Activated gamma-delta T cell treated with anti-CD3 and anti-CD28 coated beads, Interleukin-2, amount 50 U/mL, for 16 hours (primary cell): ENCODE measurements around the gene ARHGAP6.

Source experiments
- DNase-seq: peaks from one replicate; pipeline ENCODE4 v3.0.0-alpha.2; 2020; ENCODE audit warnings: low read depth

Gene ARHGAP6, protein sequence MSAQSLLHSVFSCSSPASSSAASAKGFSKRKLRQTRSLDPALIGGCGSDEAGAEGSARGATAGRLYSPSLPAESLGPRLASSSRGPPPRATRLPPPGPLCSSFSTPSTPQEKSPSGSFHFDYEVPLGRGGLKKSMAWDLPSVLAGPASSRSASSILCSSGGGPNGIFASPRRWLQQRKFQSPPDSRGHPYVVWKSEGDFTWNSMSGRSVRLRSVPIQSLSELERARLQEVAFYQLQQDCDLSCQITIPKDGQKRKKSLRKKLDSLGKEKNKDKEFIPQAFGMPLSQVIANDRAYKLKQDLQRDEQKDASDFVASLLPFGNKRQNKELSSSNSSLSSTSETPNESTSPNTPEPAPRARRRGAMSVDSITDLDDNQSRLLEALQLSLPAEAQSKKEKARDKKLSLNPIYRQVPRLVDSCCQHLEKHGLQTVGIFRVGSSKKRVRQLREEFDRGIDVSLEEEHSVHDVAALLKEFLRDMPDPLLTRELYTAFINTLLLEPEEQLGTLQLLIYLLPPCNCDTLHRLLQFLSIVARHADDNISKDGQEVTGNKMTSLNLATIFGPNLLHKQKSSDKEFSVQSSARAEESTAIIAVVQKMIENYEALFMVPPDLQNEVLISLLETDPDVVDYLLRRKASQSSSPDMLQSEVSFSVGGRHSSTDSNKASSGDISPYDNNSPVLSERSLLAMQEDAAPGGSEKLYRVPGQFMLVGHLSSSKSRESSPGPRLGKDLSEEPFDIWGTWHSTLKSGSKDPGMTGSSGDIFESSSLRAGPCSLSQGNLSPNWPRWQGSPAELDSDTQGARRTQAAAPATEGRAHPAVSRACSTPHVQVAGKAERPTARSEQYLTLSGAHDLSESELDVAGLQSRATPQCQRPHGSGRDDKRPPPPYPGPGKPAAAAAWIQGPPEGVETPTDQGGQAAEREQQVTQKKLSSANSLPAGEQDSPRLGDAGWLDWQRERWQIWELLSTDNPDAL (N-terminal part only)

GRCh38 chrX:11665168-11666111 lies at the start of gene ARHGAP6:
ARHGAP6 (minus strand) TSS chrX:11665920; CDS start chrX:11664828, 1,092 bp downstream.
- DNase-seq, result no peak

- DNase-seq, result no peak
Observed at GRCh38 chrX:11704725-11705495, 39.2 kb upstream of the ARHGAP6 start.

GRCh38 chrX:11703855-11704254 lies 38.1 kb upstream of the ARHGAP6 start:
- no peak for DNase-seq

- no peak for DNase-seq
Observed at GRCh38 chrX:11702965-11703631, 37.4 kb upstream of the ARHGAP6 start.

DNA sequence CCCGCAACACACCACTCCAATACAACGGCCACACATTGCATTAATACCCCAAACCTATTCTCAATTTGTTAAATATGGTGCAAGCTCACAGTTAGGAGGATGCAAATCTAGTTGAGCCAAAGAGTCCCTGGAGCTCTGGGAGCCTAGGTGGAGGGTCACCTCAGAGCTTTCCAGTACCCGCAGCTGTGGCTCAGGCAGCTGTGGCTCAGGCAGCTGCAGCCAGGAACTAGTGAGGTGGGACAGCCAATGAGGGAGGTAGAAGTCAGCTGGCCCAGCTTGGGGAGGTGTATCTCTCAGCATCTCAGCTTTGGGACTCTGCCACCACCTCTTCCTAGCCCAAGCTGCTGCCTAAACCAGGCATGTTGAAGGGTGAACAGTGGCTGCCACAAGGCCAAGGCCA lies 36.7 kb upstream of the ARHGAP6 start:
- DNase-seq, result no peak

DNA sequence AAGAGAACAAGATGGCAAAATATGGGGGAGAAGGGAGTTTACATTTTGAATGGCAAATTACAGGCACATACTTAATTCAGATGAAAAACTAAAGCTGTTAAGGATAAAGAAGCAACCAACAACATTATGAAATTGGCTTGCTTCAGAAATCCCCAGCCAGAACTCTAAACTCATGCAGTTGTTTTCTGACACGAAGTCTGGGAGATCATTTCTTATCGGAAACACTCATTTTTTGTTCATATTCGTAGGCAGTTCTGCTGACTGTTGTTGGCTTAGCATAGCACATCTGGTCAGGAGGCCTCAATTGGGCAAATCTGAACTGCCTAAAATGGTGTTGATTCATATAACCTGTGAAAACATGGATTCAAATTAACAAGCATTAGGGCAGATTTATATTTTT lies 33.0 kb upstream of the ARHGAP6 start:
- DNase-seq, result no peak

- no peak for DNase-seq
Observed at GRCh38 chrX:11688201-11688600, 22.5 kb upstream of the ARHGAP6 start.

DNA sequence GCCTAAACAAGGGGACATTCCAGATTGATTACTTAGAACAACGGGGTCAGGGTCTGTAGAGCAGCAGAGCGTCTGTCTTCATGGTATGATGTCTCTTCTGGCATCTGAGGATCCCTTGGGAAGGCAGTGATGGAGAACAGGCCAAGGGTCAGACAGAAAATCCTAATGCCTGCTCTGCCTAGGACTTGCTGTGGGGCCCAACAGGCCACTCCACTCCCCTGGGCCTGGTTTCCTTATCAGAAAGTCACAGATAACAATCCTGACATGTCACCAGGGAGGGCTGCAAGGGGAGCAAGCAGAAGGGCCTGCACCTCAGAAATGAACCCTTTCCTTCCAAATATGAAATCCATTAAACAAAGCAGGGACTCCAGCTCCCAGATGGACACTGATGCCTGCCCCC lies 21.4 kb upstream of the ARHGAP6 start:
- DNase-seq, result no peak

DNA sequence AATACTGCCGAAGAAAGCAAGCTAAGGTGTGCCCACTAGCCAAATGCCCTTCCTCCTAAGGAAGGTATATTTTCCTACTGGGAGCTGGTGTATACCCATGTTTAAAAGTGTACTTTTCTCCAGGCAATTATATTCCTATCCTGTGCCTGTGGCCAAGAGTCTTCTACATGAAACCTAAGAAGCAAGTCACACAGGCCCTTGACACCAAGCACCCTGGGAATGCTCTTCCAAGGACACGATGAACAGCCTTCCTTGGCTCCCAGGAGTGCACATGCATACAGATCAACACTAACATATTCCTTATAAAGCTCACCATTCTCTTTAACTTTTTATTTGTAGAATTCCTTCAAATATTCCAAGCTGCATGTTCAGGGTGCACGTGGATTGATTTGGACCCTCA lies 17.3 kb upstream of the ARHGAP6 start:
- DNase-seq, result no peak

DNA sequence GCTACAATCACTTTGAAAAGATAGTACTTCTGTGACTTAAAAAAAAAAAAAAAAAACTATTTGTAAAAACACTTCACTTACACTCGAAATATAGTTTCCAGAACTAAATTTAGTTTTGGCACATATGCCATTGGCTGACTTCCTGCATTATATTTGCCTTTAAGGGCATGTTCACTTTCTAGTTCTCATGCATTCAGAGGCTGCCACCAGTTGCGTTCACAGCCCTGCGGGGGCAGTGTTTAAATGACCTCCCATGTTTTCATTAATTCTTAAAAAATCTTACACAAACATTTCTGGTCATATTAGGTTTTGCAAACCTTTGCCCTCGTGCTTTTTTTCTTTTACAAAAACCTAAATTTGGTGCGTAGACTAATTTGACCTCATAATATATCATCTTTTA lies 12.4 kb upstream of the ARHGAP6 start:
- no peak for DNase-seq

GRCh38 chrX:11672213-11672612 lies 6.5 kb upstream of the ARHGAP6 start:
- DNase-seq, result no peak

DNA sequence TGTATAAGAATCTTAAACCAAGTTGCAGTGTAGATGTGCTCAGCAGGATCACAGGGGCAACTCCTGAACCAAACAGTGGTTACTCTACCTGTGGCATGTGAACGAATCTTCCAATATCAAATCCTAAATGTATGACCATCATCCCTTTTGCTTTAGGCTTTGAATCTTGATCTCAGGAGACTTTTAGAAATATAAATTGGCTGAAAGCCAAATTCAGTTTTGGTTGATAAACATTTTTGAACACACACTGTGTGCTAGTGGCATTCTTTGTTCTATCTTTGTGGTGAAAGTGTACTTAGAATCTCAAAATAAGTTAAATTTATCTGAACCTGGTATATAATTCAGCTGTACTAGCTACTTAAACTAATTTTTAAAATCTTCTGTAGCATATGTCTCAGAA lies 4.6 kb upstream of the ARHGAP6 start:
- DNase-seq, result no peak

DNA sequence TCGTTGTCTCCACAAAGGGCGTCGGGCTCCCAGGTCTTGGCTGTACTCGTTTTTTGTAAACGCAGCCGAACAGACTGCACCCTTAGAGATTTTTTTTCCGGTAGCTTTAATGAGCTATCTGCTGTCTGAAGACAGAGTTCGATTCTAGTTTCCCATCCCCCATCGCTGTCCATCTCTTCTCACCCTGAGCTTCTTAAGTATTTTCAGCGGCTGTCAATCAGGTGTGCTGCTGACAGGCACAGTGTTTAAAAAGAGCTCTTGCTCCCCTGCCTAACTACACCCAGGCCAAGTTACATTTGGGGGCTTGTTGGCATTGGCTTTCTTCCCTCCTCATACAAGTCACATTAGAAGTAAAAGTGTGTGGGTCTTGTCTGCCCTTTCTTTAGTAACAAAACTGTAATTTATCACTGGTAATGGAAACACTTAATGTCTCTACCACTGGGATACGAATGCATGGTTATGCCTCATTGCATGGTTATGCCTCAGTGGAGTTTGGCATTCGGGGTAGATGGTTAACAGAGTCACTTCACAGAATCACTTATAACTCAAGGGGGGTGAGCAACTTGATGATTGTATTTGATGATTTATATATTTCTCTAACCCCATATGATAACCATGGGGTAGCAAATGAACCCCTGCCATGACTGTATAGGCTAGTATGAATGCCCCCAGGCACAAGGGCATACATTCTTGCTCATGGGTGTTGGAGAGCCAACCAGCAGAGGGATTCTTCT lies 1.4 kb upstream of the ARHGAP6 start:
- no peak for DNase-seq

GRCh38 chrX:11666164-11666563 lies 444 bp upstream of the ARHGAP6 start:
- no peak for DNase-seq

DNA sequence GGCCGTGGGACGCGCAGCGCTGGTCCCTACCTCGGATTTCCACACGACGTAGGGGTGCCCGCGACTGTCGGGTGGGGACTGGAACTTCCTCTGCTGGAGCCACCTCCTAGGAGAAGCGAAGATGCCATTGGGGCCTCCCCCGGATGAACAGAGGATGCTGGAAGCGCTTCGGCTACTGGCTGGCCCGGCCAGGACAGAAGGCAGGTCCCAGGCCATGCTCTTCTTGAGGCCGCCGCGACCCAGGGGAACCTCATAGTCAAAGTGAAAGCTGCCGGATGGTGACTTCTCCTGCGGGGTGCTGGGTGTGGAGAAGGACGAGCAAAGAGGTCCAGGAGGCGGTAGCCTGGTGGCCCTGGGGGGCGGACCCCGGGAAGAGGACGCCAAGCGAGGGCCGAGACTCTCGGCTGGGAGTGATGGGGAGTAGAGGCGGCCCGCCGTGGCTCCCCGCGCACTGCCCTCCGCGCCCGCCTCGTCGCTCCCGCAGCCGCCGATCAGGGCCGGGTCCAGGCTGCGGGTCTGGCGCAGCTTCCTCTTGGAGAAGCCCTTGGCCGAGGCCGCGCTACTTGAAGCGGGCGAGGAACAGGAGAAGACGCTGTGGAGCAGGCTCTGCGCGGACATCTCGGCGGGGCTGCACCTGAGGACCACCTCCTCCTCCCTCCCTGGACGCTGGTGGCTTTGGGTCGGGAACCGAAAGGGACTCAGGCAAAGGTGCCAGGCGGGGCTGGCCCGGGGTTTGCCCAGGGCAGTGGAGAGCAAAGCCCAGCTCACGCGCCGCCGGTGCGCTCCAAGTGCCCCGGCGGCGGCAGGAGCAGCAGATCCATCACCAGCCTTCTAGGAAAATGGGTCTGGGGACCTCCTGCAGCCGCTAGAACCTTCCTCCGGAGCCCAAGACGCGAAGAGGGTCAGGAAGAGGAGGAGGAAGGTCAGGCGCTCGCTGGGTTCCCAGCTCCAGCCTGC lies 1.2 kb downstream of the ARHGAP6 start:
- no peak for DNase-seq

DNA sequence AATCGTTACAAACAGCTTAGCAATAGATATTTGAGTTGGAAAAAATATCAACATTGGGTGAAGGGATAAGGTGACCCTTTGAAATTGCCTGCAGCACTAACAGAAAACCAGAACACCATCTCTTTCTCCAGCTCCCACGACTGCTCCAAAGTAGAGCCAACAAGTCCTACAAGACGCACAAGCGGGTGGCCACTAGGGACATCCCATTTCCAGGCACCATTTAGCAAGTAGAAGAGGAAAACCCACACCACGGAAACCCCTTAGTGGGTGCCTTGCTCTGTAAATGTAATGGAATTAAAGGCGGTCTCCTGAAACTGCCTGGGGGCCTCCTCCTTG lies 1.9 kb downstream of the ARHGAP6 start:
- DNase-seq, result no peak

DNA sequence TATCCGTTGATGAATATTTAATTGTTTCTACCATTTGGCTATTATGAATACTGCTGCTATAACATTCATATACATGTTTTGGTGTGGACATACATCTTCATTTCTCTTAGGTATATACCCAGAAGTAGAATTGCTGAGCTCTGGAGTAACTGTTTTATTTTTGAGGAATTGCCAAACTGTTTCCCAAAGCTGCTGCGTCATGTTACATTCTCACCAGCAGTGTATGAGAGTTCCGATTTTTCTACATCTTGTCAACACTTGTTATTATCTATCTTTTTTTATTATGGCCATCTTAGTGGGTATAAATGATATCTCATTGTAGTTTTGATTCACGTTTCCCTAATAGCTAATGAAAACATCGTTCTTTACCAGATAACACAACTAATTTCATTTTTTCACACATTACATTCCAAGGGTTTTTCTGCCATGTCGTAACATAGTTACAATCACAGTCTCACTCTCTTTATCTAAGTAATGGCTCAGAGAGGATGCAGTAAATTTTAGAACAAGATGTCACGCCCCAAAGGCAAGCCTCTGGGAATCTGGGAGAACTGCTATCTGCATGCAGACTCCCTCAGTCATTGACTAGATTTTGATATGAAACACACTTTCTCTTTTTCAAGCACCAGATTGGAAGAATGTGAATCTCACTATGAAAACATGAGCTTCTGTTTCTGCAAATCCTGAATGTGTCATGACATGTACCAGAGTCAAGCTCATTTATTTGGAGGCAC lies 10.3 kb downstream of the ARHGAP6 start:
- no peak for DNase-seq
